GM18499 (cell line): Measurements from ENCODE around the gene TAAR6.
A peak's percentile ranks its signal among the peaks of the same experiment; 100 is the strongest.
"Not testable (repeated sequence)": the region's sequence is repeated elsewhere in the genome, so short reads cannot be mapped to it uniquely, and the experiment has no call there.

Experiments
- ATAC-seq: cut with Tn5 transposase; IDR thresholded peaks from one replicate; pipeline ENCODE4 v1.9.1; 2021; ENCODE audit warnings: moderate number of reproducible peaks; ENCODE audit not compliant: insufficient read depth, unreplicated experiment

Gene TAAR6, protein sequence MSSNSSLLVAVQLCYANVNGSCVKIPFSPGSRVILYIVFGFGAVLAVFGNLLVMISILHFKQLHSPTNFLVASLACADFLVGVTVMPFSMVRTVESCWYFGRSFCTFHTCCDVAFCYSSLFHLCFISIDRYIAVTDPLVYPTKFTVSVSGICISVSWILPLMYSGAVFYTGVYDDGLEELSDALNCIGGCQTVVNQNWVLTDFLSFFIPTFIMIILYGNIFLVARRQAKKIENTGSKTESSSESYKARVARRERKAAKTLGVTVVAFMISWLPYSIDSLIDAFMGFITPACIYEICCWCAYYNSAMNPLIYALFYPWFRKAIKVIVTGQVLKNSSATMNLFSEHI

GRCh38 chr6:132570221-132570777 is at the start of gene TAAR6:
Gene TAAR6, plus strand, starts transcription at chr6:132570322. Its CDS starts 0 bp downstream, at chr6:132570322.
- no peak for ATAC-seq

- ATAC-seq, result no peak
Observed at GRCh38 chr6:132520953-132521352, 49.2 kb upstream of the TAAR6 start.

GRCh38 chr6:132524646-132525045 is 45.5 kb upstream of the TAAR6 start:
- ATAC-seq, result no peak

DNA sequence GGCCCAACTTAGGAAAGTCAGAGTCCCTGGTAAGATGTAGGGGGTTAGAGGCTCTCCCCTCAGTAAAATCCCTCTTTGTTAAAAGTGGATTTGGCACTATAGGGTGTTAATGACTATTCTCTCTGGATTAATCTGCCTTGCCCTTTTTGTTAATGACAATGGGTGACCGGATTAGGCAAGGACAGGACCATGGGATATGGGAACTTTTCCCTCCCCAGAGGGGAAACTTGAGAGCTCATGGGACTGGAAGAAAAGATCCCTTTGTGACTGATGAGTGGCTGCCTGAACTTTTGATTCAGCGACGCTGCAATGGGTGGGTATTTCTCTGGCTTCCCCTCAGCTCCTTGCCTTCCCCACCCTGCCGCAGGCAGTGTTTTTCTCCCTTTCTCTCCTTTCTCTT is 44.3 kb upstream of the TAAR6 start:
- ATAC-seq, result no peak

- no peak for ATAC-seq
Observed at GRCh38 chr6:132526461-132526860, 43.7 kb upstream of the TAAR6 start.

GRCh38 chr6:132527791-132528190 is 42.3 kb upstream of the TAAR6 start:
- ATAC-seq, result no peak

DNA sequence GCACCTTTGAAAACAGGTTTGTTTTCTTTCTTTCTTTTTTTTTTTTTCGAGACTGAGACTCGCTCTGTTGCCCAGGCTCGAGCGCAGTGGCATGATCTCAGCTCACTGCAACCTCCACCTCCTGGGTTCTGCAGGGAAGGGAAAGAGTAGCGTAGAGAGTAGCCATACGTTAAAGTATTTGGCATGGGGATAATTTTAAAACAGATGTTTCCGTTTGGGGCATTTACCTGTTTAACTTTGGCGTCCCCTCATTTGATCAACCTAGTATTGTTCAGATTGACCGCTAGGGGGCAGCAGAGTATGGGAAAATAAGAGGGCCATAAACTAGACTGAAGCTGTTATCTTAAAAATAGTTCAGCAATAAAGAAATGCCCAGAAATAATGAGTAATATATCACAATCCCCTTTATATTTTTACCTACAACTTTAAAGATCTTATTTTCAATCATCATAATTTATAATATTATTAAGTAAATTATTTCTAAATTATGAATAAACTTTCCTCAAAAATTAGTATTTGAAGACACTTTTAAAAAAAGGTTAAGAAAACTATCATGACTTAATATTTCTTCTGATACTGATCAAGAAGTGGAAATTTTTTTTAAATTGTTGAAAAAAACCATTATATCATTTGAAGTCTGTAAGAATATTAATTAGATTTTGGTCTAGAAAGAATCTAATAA is 39.7 kb upstream of the TAAR6 start:
- ATAC-seq, result peak; percentile 68

- not testable (repeated sequence) for ATAC-seq
Observed at GRCh38 chr6:132534546-132534945, 35.6 kb upstream of the TAAR6 start.

GRCh38 chr6:132537145-132537544 is 33.0 kb upstream of the TAAR6 start:
- no peak for ATAC-seq

GRCh38 chr6:132537977-132538376 is 32.1 kb upstream of the TAAR6 start, which contains the start of gene TAAR9:
Gene TAAR9, plus strand, starts transcription at chr6:132538277. Its CDS starts 13 bp downstream, at chr6:132538290.
- no peak for ATAC-seq

DNA sequence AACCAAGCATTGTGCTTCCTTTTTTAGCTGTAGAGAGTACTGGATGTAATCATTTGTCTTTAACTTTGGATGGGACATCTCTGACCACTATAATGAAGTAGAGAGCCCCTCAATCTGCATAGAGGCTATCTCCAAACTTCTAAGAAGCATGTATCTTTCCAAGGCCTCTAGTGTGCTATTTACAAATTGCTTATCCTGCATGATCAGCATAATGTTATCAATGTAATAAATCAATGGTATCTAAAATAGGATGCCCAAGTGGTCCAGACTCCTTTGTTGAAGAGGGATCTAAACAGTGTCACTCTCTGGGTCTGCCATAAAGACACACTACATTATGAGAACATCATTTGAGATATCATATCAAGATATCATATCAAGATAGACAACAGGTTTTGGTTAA is 25.3 kb upstream of the TAAR6 start:
- no peak for ATAC-seq

DNA sequence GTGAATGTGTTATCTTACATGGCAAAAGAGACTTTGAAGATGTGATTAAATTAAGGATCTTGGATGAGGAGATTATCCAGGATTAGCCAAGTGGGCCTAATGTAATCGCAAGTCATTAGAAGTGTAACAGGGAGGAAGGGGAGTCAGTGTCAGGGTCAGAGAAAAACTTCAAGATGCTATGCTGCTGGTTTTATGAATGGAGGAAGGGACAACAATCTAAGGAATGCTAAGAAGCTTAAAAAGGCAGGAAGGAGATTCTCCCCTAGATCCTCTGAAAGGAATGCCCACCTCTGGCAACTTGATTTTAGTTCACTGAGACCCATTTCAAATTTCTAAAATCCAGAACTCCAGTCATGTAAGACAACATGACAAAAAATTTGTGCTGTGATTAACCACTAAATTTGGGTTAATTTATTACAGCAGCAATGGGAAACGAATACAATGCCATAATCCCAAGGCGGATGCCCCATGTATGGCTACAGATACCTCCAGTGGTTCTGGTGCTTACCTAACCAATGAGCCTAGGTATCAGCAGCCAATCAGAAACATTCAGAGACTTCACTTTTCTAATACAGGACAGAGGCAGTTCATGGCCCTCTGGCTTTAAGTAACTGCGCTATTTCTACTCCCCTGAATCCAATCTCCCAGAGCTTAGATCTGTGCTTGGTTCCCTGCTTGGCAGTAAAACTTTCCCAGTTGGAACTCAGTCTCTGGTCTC is 21.2 kb upstream of the TAAR6 start:
- no peak for ATAC-seq

DNA sequence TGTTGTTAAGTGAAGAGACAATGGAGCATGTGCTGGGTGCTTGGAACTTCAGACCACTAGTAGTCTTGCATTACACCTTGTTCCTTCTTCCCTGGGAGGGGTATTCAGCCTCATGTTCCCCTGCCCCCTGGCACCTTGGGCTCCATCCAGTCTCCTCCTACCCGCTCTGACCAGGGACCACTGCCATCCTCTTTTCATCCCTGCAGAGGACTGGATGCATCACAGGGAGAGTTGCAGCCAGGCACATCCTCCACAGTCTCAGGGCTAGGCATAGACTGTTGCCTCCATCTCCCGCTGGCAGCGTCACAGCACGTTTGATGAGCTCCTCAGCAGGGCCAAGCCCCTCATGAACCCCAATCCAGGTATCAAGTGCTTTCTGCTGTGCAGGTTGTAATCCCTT is 18.9 kb upstream of the TAAR6 start:
- ATAC-seq, result no peak

GRCh38 chr6:132552372-132552771 is 17.8 kb upstream of the TAAR6 start, which contains the start of gene TAAR8:
Gene TAAR8, plus strand, starts transcription at chr6:132552672. Its CDS starts 21 bp downstream, at chr6:132552693.
- no peak for ATAC-seq

DNA sequence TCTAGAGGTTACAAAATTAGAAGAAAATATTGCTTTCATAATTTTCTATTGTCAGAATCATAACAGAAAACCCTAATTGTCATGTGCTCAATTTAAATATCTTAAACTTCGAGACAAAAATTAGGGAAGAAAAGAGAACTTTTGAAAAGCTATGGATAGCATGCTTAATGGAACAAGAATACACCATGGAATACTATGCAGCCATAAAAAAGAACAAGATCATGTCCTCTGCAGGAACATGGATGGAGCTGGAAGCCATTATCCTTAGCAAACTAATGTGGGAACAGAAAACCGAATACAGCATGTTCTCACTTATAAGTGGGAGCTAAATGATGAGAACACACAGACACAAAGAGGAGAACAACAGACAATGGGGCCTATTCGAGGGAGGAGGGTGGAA is 10.0 kb upstream of the TAAR6 start:
- ATAC-seq, result not testable (repeated sequence)

DNA sequence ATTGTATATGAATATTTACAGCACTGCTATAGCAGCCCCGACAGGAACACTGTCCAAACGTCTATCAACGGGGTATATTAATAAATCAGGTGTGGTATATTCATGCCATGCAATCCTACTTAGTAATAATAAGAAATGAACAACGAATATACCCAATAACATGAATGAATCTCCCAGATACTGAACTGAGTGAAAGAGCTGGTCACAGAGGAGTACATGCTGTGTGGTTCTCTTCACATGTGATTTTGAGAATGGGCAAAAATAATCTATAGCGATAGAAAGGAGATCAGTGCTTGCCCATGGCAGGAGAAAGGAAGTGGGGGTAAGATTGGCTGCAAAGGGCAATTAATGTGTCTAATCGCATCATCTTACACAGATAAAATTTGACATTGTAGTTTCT is 3.7 kb upstream of the TAAR6 start:
- ATAC-seq, result no peak

DNA sequence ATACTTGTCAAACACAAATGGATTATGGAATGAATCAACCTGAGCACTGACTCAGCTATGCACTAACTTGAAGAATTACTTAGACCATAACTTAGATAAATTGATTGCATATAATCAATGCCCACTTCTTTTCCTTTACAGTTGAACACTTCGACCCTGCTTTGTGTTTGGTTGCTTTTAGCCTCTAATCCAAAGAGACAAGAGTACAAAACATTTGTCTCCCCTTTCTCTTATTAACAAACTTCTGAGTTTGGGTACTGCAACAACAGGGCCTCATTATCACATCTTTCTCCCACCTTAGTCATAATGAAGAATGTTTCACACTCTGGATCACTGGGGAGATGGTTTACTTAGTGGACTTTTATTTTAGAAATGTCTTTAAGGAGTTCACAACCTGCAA is 2.6 kb upstream of the TAAR6 start:
- no peak for ATAC-seq

DNA sequence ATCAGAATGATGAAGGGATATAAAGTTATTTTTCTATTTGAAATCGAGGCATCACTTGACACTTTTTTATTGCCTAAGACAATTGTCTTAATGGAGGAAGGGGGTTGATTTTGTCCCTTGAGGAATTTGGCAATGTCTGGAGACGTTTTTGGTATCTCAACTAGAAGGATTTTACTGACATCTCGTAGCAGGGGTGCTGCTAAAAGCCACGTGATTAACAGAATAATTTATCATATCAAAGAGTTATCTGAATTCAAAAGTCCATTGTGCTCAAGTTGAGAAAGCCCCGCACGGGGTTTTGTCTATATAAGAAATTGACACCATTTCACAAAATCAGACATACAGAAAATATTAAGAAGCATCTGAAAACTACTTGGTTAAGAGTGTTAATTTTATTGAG is 1.5 kb upstream of the TAAR6 start:
- no peak for ATAC-seq

- ATAC-seq, result no peak
Observed at GRCh38 chr6:132569170-132569569, 952 bp upstream of the TAAR6 start.

GRCh38 chr6:132571774-132572173 is 1.7 kb downstream of the TAAR6 start:
- ATAC-seq, result no peak

DNA sequence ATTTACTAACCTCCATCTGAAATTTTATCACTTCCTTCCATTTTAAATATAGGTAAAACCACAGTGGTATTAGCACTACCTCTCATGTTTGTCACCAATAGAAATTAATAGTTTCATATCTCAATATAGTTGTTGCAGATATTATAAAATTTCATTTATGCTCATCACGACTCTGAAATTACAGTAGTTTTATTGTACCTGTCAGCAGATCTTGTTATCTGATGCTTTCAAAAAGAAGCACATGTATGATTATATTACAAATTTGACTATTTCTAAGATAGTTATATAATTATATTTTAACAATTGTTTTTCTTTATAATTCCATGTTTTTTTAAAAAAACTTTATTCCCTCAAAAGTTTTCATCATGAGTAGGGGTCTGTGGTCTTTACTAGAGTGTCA is 14.6 kb downstream of the TAAR6 start:
- no peak for ATAC-seq
